K562 (cell line): ENCODE measurements around the gene C6orf62. TPM values are rescaled to one million over a fixed set of nuclear protein-coding genes. Genes with fewer than 3 reads are reported as not detected.

ENCODE experiments used
- BHLHE40 ChIP-seq: IDR thresholded peaks from 2 replicates; pipeline ENCODE4 v1.6.1; 2011; ENCODE audit warnings: low read length, improper control_type of control experiment
- ESRRB ChIP-seq: fragments of 250-450 bp; sonication (Bioruptor Pico); IDR thresholded peaks from 2 replicates; pipeline ENCODE4 v1.5.0; 2020; ENCODE audit warnings: mild to moderate bottlenecking, moderate library complexity, borderline replicate concordance
- FOXM1 ChIP-seq, 2 experiments: fragments of 450-650 bp in 1 of 2; sonication (generic) in 1 of 2; formaldehyde crosslinking in 1 of 2; IDR thresholded peaks; 2 replicates each; pipeline versions ENCODE4 v1.6.1 to v1.9.0; 2017 to 2022; ENCODE audit warnings: low read depth in 2 of 2, mild to moderate bottlenecking in 2 of 2, missing genetic modification reagents in 1 of 2, moderate library complexity in 1 of 2
- GTF2F1 ChIP-seq: IDR thresholded peaks from 2 replicates; pipeline ENCODE4 v1.6.1; 2011; ENCODE audit warnings: low read depth, low read length, improper control_type of control experiment
- LEF1 ChIP-seq: fragments of 450-650 bp; IDR thresholded peaks from 2 replicates; pipeline ENCODE4 v1.6.1; 2016; ENCODE audit warnings: mild to moderate bottlenecking
- MTA1 ChIP-seq: fragments of 450-650 bp; IDR thresholded peaks from 2 replicates; pipeline ENCODE4 v1.6.1; 2017; ENCODE audit warnings: borderline replicate concordance
- NCOA1 ChIP-seq: fragments of 450-650 bp; IDR thresholded peaks from 2 replicates; pipeline ENCODE4 v1.6.1; 2016; ENCODE audit warnings: low read depth
- NKRF ChIP-seq: fragments of 450-650 bp; IDR thresholded peaks from 2 replicates; pipeline ENCODE4 v1.6.1; 2016; ENCODE audit warnings: borderline replicate concordance
- NR1H2 ChIP-seq: sonication (generic); formaldehyde crosslinking; IDR thresholded peaks from 2 replicates; pipeline ENCODE4 v1.4.0; 2020; ENCODE audit warnings: mild to moderate bottlenecking, missing genetic modification reagents
- NUFIP1 ChIP-seq: fragments of 450-650 bp; IDR thresholded peaks from 2 replicates; pipeline ENCODE4 v1.6.1; 2018; ENCODE audit not compliant: partially characterized antibody
- TAF15 ChIP-seq: fragments of 200-400 bp; formaldehyde crosslinking; IDR thresholded peaks from 2 replicates; pipeline ENCODE4 v1.6.1; 2017; ENCODE audit warnings: mild to moderate bottlenecking, low read depth, low read length, moderate library complexity
- TARDBP ChIP-seq: fragments of 450-650 bp; IDR thresholded peaks from 2 replicates; pipeline ENCODE4 v1.6.1; 2016
- TSHZ1 ChIP-seq: fragments of 250-450 bp; sonication (Bioruptor Pico); IDR thresholded peaks from 2 replicates; pipeline ENCODE4 v1.4.0; 2020; ENCODE audit warnings: mild to moderate bottlenecking, moderate library complexity
- ZSCAN32 ChIP-seq: fragments of 450-650 bp; formaldehyde crosslinking; IDR thresholded peaks from 2 replicates; pipeline ENCODE4 v1.4.0; 2020; ENCODE audit warnings: mild to moderate bottlenecking, moderate library complexity
- polyA plus RNA-seq, 8 experiments: library from polyadenylated mRNA; depleted of rRNA in 4 of 8; stranded (reverse) in 5 of 8; unstranded in 3 of 8; fragments of >200 nt; fragmentation: Nextera tagmentation in 2 of 8; fragmentation: Illumina TruSeq in 1 of 8; extraction: Ambion mirVana in 2 of 8; extraction: Trizol in 1 of 8; gene quantifications; 2 replicates each; pipeline versions ENCODE4 v1.2.1 to v1.2.3, GENCODE V29; 2011 to 2014; ENCODE audit warnings: inconsistent platforms in 1 of 8, missing spikeins in 1 of 8
- total RNA-seq, 7 experiments: library from RNA; depleted of rRNA in 6 of 7; stranded (reverse); fragments of >200 nt in 6 of 7; fragmentation: Illumina TruSeq in 2 of 7; extraction: Trizol in 2 of 7; gene quantifications; 2 replicates each; pipeline versions ENCODE4 v1.2.1 to v1.2.3, GENCODE V29; 2011 to 2021; ENCODE audit warnings: low replicate concordance in 1 of 7
- TF ChIP-seq, protein P1 (sequence below), 2 experiments: fragments of 450-650 bp in 1 of 2; IDR thresholded peaks; 2 replicates each; pipeline ENCODE4 v1.6.1; 2011 to 2017; ENCODE audit warnings: low read depth in 2 of 2, antibody characterized with exemption in 1 of 2, borderline replicate concordance in 1 of 2, low read length in 1 of 2, mild to moderate bottlenecking in 1 of 2, mixed read lengths in 1 of 2; ENCODE audit not compliant: control insufficient read depth in 1 of 2
- TF ChIP-seq, protein P2 (sequence below): fragments of 450-650 bp; IDR thresholded peaks from one replicate; pipeline ENCODE4 v1.6.1; 2018; ENCODE audit warnings: mild to moderate bottlenecking, moderate library complexity; ENCODE audit not compliant: partially characterized antibody

C6orf62 gene
- total and polyA plus RNA-seq, 9 of the 15 experiments (the other 6 are each of a cell fraction or from before 2014, with no cell fraction given) = 48.5 to 579 (median 111) TPM

GRCh38 chr6:24666641-24667377 is 52.1 kb downstream of the C6orf62 start, which contains the start of the genes ACOT13 and TDP2 (continued):
- TF ChIP-seq NKRF = 0 out of 2 replicates have a peak, but pooled peaks have one; percentile 47
- TF ChIP-seq NR1H2 (CRISPR knock-in tag) = no peak
- TF ChIP-seq FOXM1 (IDR thresholded peaks at IDR 0.05; ENCODE audit: low read depth) = peak; percentile 65
- TF ChIP-seq FOXM1 (CRISPR knock-in tag; IDR thresholded peaks at IDR 0.05; ENCODE audit: low read depth) = peak; percentile 84; the same call in 1 of the 2 replicates
- no peak for TF ChIP-seq LEF1
- no peak for TF ChIP-seq TSHZ1 (CRISPR knock-in tag)
- TF ChIP-seq BHLHE40 = peak; percentile 70
- TF ChIP-seq, protein P1, sequence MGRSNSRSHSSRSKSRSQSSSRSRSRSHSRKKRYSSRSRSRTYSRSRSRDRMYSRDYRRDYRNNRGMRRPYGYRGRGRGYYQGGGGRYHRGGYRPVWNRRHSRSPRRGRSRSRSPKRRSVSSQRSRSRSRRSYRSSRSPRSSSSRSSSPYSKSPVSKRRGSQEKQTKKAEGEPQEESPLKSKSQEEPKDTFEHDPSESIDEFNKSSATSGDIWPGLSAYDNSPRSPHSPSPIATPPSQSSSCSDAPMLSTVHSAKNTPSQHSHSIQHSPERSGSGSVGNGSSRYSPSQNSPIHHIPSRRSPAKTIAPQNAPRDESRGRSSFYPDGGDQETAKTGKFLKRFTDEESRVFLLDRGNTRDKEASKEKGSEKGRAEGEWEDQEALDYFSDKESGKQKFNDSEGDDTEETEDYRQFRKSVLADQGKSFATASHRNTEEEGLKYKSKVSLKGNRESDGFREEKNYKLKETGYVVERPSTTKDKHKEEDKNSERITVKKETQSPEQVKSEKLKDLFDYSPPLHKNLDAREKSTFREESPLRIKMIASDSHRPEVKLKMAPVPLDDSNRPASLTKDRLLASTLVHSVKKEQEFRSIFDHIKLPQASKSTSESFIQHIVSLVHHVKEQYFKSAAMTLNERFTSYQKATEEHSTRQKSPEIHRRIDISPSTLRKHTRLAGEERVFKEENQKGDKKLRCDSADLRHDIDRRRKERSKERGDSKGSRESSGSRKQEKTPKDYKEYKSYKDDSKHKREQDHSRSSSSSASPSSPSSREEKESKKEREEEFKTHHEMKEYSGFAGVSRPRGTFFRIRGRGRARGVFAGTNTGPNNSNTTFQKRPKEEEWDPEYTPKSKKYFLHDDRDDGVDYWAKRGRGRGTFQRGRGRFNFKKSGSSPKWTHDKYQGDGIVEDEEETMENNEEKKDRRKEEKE (IDR thresholded peaks at IDR 0.05; ENCODE audit: borderline replicate concordance in 1 of 2, control insufficient read depth in 1 of 2, low read depth in 2 of 2, low read length in 1 of 2) = peak in 1 of 2 experiments; percentile 89; a peak in 1 of 4 replicates
- no peak for TF ChIP-seq ZSCAN32
- TF ChIP-seq, protein P2, sequence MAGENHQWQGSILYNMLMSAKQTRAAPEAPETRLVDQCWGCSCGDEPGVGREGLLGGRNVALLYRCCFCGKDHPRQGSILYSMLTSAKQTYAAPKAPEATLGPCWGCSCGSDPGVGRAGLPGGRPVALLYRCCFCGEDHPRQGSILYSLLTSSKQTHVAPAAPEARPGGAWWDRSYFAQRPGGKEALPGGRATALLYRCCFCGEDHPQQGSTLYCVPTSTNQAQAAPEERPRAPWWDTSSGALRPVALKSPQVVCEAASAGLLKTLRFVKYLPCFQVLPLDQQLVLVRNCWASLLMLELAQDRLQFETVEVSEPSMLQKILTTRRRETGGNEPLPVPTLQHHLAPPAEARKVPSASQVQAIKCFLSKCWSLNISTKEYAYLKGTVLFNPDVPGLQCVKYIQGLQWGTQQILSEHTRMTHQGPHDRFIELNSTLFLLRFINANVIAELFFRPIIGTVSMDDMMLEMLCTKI = no peak
- TF ChIP-seq NCOA1 = peak; percentile 98
- TF ChIP-seq ESRRB (CRISPR knock-in tag) = no peak
- peak; percentile 76; the same call in 1 of the 2 replicates for TF ChIP-seq MTA1
- no peak for TF ChIP-seq TAF15
- TF ChIP-seq NUFIP1 = no peak
- TF ChIP-seq GTF2F1 = 0 out of 2 replicates have a peak, but pooled peaks have one; percentile 83
- no peak; the same call in 1 of the 2 replicates for TF ChIP-seq TARDBP
